Measurements from ENCODE around the gene CDSN. TPM values are rescaled to one million over a fixed set of nuclear protein-coding genes. Genes with fewer than 3 reads are reported as not detected.

CDSN gene
- total and polyA plus RNA-seq, 2 experiments from 2014 or later = 0.07 TPM; not detected in 1

DNA sequence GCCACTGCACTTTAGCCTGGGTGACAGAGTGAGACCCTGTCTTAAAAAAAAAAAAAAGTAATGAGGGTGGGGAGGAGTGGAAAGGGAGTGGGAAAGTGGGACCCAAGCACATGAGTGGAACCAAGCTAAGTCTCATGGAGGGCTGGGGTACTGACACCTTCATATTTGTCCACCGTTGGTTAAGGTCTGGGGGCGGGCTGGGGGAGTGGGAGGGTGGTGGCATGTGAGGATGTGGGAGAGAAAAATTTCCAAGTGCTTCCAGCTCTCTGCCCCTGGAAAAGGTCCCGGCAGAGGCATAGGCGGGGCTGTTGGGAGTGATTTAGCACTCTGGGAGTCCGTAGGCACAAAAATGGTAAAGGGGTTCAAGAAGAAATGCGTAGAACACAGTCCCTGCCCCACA, 12.6 kb upstream of the CDSN start:
- no peak overlapping the region for H3K27ac ChIP-seq (ENCODE audit: low read depth)
- ATAC-seq (no peak), DNase-seq (ENCODE audit: low spot score) (no peak)
- no peaks in the 10 kb centered on the region for H3K27me3 ChIP-seq (ENCODE audit: insufficient read depth)
- 0 out of 2 replicates have a peak, but pooled peaks cover 4% of the 10 kb centered on the region for H3K4me1 ChIP-seq (ENCODE audit: insufficient read depth)
- 0 out of 3 replicates have a peak, but pooled peaks cover 3% of the 10 kb centered on the region for H3K36me3 Mint-ChIP-seq (ENCODE audit: low read depth)
- H3K27ac Mint-ChIP-seq = no peak overlapping the region
- no peaks in the 10 kb centered on the region for H3K79me2 ChIP-seq (replicated peaks; ENCODE audit: insufficient read depth)
- TF ChIP-seq NANOG (IDR thresholded peaks at IDR 0.05; ENCODE audit: borderline replicate concordance) (no peak), EZH2 (IDR thresholded peaks at IDR 0.05; ENCODE audit: low read depth, unreplicated experiment) (no peak), POLR2AphosphoS5 (IDR thresholded peaks at IDR 0.05; ENCODE audit: low read depth) (no peak), EZH2phosphoT487 (IDR thresholded peaks at IDR 0.05; ENCODE audit: unreplicated experiment) (no peak), ZNF114 (CRISPR knock-in tag; IDR thresholded peaks at IDR 0.05) (no peak), CREB1 (CRISPR knock-in tag; IDR thresholded peaks at IDR 0.05; ENCODE audit: low read depth) (no peak)
- TF ChIP-seq, protein P1, sequence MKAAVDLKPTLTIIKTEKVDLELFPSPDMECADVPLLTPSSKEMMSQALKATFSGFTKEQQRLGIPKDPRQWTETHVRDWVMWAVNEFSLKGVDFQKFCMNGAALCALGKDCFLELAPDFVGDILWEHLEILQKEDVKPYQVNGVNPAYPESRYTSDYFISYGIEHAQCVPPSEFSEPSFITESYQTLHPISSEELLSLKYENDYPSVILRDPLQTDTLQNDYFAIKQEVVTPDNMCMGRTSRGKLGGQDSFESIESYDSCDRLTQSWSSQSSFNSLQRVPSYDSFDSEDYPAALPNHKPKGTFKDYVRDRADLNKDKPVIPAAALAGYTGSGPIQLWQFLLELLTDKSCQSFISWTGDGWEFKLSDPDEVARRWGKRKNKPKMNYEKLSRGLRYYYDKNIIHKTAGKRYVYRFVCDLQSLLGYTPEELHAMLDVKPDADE (IDR thresholded peaks at IDR 0.05) = no peak
- TF ChIP-seq, protein P2, sequence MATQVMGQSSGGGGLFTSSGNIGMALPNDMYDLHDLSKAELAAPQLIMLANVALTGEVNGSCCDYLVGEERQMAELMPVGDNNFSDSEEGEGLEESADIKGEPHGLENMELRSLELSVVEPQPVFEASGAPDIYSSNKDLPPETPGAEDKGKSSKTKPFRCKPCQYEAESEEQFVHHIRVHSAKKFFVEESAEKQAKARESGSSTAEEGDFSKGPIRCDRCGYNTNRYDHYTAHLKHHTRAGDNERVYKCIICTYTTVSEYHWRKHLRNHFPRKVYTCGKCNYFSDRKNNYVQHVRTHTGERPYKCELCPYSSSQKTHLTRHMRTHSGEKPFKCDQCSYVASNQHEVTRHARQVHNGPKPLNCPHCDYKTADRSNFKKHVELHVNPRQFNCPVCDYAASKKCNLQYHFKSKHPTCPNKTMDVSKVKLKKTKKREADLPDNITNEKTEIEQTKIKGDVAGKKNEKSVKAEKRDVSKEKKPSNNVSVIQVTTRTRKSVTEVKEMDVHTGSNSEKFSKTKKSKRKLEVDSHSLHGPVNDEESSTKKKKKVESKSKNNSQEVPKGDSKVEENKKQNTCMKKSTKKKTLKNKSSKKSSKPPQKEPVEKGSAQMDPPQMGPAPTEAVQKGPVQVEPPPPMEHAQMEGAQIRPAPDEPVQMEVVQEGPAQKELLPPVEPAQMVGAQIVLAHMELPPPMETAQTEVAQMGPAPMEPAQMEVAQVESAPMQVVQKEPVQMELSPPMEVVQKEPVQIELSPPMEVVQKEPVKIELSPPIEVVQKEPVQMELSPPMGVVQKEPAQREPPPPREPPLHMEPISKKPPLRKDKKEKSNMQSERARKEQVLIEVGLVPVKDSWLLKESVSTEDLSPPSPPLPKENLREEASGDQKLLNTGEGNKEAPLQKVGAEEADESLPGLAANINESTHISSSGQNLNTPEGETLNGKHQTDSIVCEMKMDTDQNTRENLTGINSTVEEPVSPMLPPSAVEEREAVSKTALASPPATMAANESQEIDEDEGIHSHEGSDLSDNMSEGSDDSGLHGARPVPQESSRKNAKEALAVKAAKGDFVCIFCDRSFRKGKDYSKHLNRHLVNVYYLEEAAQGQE (IDR thresholded peaks at IDR 0.05; ENCODE audit: unreplicated experiment) = no peak
- TF ChIP-seq, protein P3, sequence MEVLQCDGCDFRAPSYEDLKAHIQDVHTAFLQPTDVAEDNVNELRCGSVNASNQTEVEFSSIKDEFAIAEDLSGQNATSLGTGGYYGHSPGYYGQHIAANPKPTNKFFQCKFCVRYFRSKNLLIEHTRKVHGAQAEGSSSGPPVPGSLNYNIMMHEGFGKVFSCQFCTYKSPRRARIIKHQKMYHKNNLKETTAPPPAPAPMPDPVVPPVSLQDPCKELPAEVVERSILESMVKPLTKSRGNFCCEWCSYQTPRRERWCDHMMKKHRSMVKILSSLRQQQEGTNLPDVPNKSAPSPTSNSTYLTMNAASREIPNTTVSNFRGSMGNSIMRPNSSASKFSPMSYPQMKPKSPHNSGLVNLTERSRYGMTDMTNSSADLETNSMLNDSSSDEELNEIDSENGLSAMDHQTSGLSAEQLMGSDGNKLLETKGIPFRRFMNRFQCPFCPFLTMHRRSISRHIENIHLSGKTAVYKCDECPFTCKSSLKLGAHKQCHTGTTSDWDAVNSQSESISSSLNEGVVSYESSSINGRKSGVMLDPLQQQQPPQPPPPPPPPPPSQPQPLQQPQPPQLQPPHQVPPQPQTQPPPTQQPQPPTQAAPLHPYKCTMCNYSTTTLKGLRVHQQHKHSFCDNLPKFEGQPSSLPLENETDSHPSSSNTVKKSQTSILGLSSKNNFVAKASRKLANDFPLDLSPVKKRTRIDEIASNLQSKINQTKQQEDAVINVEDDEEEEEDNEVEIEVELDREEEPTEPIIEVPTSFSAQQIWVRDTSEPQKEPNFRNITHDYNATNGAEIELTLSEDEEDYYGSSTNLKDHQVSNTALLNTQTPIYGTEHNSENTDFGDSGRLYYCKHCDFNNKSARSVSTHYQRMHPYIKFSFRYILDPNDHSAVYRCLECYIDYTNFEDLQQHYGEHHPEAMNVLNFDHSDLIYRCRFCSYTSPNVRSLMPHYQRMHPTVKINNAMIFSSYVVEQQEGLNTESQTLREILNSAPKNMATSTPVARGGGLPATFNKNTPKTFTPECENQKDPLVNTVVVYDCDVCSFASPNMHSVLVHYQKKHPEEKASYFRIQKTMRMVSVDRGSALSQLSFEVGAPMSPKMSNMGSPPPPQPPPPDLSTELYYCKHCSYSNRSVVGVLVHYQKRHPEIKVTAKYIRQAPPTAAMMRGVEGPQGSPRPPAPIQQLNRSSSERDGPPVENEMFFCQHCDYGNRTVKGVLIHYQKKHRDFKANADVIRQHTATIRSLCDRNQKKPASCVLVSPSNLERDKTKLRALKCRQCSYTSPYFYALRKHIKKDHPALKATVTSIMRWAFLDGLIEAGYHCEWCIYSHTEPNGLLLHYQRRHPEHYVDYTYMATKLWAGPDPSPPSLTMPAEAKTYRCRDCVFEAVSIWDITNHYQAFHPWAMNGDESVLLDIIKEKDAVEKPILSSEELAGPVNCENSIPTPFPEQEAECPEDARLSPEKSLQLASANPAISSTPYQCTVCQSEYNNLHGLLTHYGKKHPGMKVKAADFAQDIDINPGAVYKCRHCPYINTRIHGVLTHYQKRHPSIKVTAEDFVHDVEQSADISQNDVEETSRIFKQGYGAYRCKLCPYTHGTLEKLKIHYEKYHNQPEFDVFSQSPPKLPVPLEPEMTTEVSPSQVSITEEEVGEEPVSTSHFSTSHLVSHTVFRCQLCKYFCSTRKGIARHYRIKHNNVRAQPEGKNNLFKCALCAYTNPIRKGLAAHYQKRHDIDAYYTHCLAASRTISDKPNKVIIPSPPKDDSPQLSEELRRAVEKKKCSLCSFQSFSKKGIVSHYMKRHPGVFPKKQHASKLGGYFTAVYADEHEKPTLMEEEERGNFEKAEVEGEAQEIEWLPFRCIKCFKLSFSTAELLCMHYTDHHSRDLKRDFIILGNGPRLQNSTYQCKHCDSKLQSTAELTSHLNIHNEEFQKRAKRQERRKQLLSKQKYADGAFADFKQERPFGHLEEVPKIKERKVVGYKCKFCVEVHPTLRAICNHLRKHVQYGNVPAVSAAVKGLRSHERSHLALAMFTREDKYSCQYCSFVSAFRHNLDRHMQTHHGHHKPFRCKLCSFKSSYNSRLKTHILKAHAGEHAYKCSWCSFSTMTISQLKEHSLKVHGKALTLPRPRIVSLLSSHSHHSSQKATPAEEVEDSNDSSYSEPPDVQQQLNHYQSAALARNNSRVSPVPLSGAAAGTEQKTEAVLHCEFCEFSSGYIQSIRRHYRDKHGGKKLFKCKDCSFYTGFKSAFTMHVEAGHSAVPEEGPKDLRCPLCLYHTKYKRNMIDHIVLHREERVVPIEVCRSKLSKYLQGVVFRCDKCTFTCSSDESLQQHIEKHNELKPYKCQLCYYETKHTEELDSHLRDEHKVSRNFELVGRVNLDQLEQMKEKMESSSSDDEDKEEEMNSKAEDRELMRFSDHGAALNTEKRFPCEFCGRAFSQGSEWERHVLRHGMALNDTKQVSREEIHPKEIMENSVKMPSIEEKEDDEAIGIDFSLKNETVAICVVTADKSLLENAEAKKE (CRISPR knock-in tag; IDR thresholded peaks at IDR 0.05) = no peak
- TF ChIP-seq, protein P4, sequence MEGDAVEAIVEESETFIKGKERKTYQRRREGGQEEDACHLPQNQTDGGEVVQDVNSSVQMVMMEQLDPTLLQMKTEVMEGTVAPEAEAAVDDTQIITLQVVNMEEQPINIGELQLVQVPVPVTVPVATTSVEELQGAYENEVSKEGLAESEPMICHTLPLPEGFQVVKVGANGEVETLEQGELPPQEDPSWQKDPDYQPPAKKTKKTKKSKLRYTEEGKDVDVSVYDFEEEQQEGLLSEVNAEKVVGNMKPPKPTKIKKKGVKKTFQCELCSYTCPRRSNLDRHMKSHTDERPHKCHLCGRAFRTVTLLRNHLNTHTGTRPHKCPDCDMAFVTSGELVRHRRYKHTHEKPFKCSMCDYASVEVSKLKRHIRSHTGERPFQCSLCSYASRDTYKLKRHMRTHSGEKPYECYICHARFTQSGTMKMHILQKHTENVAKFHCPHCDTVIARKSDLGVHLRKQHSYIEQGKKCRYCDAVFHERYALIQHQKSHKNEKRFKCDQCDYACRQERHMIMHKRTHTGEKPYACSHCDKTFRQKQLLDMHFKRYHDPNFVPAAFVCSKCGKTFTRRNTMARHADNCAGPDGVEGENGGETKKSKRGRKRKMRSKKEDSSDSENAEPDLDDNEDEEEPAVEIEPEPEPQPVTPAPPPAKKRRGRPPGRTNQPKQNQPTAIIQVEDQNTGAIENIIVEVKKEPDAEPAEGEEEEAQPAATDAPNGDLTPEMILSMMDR (conservative IDR thresholded peaks at IDR 0.05; ENCODE audit: low read depth in 2 of 2) = no peak
- H3F3A ChIP-seq (replicated peaks; ENCODE audit: low read depth) = 0 out of 2 replicates have a peak, but pooled peaks cover under 1% of the 10 kb centered on the region
- H3K4me2 ChIP-seq = no peak overlapping the region
- H3K9me2 ChIP-seq (ENCODE audit: insufficient read depth) = no peaks in the 10 kb centered on the region
- H3K4me1 Mint-ChIP-seq = peaks cover 17% of the 10 kb centered on the region
- H4K20me1 ChIP-seq (replicated peaks; ENCODE audit: insufficient read depth) = no peaks in the 10 kb centered on the region
- no peak overlapping the region for H2AFZ ChIP-seq
- H3K4me3 Mint-ChIP-seq = no peak overlapping the region
- H3K36me3 ChIP-seq (ENCODE audit: insufficient read depth) = no peaks in the 10 kb centered on the region
- H3K4me3 ChIP-seq = no peak overlapping the region
- no peaks in the 10 kb centered on the region for H3K27me3 Mint-ChIP-seq (ENCODE audit: insufficient read depth, low read depth, poor library complexity)
- H3K9me3 Mint-ChIP-seq = peaks cover 4% of the 10 kb centered on the region; the same call in 2 of the 3 replicates
